Activated CD4-positive, CD25-positive, alpha-beta regulatory T cell treated with anti-CD3 and anti-CD28 coated beads, Interleukin-2, amount 50 U/mL, for 24 hours (primary cell): ENCODE measurements around the gene PNMA3.
"Not testable (repeated sequence)": the region's sequence is repeated elsewhere in the genome, so short reads cannot be mapped to it uniquely, and the experiment has no call there.

ENCODE experiments used
- ATAC-seq, 2 donors: fragments of 150-1000 bp; cut with Tn5 transposase; one replicate each; pipeline ENCODE4 v1.10.0; 2021; ENCODE audit warnings: mild to moderate bottlenecking in 1 of 2, moderate library complexity in 1 of 2

PNMA3 gene

DNA sequence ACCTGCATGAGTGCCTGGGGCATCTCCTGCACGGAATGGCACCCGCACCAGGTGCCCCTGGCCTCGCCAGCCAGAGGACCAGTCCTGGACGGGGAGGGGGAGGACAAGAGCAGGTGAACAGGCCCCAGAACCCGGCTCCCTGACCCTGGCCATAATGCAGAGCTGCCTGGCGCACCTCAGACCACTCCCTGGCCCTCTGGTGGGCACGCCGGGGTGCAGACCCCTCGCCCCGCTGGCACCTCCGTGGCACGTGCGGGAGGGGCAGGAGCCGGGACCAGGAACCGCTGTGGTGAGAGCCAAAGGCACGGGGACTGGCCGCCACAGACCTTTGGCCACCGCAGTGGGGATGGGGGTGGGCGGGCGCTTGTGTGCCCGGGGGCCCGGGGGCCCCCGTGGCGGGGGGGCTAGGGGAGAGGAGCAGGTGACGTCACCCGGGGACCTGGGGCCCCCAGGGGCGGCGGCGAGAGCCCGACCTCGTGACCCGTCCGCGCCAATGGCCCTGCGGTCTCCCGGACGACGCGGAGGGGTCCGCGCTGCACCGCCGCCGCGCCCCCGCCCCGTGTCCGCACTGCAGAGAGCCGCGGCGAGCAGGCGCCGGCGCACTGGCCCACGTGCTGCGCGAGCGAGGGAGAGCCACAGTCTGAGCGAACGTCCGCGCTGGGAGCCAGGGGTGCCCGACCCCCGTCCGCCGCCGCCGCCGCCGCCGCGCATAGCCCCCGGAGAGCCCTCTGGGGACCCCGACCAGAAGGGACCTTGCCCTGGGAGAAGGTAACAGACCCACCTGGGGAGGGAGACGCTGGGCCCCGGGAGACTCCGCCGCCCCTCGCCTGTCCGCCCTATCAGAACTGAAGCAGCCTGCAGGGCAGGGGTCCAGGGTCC is at the start of gene PNMA3:
Gene PNMA3 (plus strand): TSS at position 600 of the 879 bp plus-strand sequence. CDS start 586 bp downstream, outside the sequence.
- ATAC-seq: no peak

DNA sequence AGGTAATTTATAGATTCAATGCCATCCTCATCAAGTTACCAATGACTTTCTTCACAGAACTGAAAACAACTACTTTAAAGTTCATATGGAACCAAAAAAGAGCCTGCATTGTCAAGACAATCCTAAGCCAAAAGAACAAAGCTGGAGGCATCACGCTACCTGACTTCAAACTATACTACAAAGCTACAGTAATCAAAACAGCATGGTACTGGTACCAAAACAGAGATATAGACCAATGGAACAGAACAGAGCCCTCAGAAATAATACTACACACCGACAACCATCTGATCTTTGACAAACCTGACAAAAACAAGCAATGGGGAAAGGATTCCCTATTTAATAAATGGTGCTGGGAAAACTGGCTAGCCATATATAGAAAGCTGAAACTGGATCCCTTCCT is 39.1 kb upstream of the PNMA3 start:
- ATAC-seq: not testable (repeated sequence)

GRCh38 chrX:153019166-153019565 is 37.1 kb upstream of the PNMA3 start:
- no peak for ATAC-seq

GRCh38 chrX:153026501-153026900 is 29.8 kb upstream of the PNMA3 start:
- not testable (repeated sequence) for ATAC-seq

- not testable (repeated sequence) for ATAC-seq
Measured at GRCh38 chrX:153028487-153028886, 27.8 kb upstream of the PNMA3 start.

GRCh38 chrX:153029162-153029561 is 27.1 kb upstream of the PNMA3 start:
- no peak for ATAC-seq

DNA sequence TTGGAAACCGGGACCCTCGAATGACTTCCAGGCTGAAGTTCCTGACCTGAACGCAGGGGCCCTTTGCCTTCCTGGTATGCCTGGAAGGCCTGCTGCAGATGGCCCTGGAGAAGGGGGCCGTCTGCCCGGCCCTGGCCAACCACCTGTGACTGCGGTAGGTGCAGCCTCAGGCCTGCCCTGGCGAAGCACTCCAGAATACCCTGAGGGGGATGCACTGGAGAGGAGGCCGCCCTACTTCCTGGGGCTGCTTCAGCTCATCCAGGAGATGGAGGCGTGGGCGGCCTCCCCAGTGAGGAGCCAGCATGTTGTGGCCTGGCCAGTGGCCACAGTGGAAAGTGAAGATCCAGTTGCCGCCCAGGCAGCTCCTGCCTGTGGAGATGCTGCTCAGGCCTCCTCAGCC is 26.4 kb upstream of the PNMA3 start:
- no peak for ATAC-seq

DNA sequence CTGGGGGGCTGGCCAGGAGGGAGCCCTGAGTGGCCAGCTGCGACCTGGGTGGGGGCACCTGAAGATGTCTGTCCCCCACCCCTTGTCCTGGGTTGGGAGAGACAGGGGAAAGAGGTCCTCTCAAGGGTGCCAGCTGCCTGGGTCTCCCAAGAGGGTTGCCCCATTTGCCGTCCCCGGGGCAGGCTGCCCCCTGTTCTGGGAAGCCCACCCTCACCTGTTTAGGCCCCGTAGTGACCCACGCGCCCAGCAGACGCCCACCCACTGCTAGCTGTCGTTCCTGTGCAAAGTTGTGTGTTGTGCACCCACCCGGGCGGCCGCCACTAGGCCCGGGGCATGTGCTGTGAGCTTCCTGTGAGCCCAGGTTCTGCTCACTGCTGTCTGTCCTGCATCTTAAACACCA is 25.5 kb upstream of the PNMA3 start:
- ATAC-seq: no peak

DNA sequence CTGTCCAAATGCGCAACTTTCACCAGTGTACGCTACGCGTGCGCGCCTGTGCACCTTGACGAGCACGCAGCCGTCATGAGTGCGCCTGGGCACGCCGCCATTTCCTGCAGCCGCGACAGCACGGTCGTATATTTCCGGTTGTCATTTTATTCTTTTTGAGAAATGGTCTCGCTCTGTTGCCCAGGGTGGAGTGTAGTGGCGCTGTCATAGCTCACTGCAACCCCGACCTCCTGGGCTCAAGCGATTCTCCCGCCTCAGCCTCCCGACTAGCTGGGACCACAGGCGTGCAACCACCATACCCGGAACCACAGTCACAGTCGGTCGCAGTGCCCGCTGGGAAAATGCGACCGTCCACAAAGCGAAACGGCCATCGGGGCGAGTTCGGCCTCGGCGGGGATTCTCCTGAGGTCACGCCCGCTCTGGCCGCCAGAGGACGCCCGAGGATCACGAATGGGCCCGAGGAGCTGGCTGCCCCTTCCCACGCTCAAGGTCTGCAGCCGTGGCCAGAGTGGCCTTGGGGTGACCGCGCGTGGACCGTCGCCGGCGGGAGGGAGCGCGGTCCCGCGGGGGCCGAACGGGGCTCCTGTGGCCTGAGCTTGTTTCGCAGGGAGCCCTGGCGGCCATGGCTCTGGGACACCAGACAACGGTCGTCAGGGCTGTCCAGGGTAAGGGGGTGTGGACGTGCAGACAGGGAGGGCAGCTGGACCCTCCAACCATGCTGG is 23.7 kb upstream of the PNMA3 start:
- peak; percentile 75 to 78 for ATAC-seq

DNA sequence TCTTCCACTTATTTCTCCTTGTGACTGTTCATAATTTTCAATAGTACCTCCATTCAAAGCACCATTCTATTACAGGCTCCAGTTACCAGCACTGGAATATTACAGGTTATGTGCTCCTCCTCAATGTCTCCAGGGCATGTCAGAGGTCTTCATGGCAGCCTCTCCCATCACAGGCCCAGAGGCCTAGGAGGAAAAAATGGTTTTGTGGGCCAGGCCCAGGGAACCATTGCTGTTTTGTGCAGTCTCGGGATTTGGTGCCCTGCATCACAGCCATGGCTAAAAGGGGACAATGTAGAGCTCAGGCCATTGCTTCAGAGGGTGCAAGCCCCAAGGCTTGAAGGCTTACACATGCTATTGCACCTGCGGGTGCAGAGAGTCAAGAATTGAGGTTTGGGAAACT is 7.2 kb upstream of the PNMA3 start:
- no peak for ATAC-seq

DNA sequence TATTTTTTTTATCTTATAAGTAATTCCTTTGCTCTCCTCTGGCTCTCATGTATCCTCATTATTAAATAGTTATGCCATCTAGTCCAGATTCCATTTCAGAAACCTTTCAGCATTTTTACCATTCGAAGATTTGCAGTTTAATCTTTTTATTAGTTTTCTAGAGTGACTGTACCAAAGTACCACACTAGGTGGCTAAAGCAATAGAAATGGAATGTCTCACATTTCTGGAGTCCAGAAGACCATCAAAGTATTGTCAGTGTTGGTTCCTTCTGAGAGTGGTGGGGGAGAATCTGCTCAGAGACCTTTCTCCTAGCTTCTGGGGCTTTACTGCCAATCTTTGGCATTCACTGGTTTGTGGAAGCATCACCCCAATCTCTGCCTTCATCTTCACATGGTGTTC is 3.7 kb upstream of the PNMA3 start:
- no peak for ATAC-seq

DNA sequence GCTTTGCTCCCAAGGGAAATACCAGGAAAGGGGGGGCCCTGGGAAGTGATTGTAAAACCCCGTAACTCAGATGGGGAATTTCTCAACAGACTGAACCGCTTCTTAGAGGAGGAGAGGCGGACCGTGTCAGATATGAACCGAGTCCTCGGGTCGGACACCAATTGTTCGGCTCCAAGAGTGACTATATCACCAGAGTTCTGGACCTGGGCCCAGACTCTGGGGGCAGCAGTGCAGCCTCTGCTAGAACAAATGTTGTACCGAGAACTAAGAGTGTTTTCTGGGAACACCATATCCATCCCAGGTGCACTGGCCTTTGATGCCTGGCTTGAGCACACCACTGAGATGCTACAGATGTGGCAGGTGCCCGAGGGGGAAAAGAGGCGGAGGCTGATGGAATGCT is 1.0 kb downstream of the PNMA3 start:
- no peak for ATAC-seq

- ATAC-seq: no peak
Measured at GRCh38 chrX:153059191-153060094, 3.2 kb downstream of the PNMA3 start.

DNA sequence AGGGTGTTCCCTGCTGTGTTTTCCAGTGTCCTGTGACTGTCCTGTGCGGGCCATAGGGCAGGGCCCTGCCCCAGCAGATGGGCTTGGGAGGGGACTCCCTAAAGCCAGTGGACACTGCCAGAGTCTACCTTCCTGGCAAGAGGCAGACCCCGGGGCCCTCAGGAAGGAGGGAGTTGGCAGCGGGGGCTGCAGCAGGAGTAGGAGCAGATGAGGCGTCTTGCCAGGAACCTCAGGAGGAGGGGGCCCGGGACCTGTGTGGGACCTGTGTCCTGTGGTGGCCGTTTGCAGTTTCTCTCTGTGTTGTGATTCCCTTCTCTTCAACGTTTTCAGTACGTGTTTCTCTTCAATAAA is 3.8 kb downstream of the PNMA3 start:
- no peak for ATAC-seq

- ATAC-seq: peak; percentile 67 to 94
Measured at GRCh38 chrX:153061732-153062131, 5.5 kb downstream of the PNMA3 start.

DNA sequence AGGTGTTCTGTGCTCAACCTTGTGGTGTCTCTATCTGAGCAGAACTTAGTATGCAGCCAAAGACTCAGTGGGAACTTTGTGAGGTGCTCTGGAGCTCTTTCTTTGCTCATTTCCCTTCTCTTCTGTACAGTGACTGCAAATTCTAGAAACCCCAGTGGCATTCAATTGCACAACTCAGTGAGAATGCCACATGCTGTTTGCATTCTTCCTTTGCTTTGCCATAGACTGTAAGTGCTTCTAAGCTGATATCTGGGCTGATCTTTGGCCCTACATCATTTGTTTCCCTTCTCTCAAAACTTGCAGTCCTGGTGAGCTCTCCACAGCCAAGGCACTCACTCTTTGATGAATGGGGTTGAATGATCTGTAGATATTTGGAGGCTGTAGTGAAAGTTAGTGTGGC is 7.0 kb downstream of the PNMA3 start:
- ATAC-seq: no peak

- ATAC-seq: no peak
Measured at GRCh38 chrX:153064061-153064460, 7.8 kb downstream of the PNMA3 start.

DNA sequence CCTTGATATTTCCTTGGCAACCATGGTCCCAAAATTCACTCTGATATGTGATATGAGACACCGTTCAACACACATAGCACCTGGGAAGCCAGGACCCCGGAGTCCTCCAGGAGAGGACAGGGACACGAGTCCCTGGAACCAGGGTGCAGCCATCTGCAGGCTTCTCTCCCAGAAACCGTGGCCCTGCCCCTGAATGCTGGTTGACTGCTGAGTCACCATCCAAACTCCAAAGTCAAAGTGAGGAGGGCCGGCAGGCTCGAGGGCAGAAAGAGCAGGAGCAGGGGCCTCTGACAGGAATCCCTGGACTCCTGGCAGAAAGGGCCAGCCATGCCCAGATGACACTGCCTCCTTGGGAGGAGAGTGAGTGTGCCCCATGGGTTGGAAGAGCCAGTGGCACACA is 9.1 kb downstream of the PNMA3 start:
- ATAC-seq: no peak

DNA sequence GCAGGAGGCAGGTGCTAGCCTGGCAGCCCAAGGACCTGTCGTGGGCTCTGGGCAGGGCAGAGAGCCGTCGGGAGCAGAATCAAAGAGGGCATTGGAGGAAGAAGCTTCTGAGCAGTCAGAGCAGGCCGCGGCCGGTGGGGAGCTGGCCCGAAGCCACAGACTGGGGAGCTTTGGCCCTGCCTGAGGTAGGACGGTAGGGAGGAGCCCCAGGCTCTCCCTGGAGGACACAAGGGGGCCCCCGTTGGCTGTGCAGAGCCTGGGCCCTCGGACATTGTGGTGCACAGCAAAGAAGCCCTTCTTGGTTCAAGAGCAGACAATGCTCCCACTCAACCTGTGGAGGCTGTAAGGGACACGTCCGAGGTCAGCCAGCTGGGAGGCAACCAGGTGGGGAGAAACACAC is 10.1 kb downstream of the PNMA3 start:
- not testable (repeated sequence) for ATAC-seq

- peak; percentile 78 to 90 for ATAC-seq
Measured at GRCh38 chrX:153071909-153072583, 15.8 kb downstream of the PNMA3 start, which contains the start of gene PNMA6A. Gene PNMA6A (plus strand): TSS chrX:153072454. CDS start chrX:153073063, 609 bp downstream.

GRCh38 chrX:153073331-153073730 is 17.1 kb downstream of the PNMA3 start:
- not testable (repeated sequence) for ATAC-seq

DNA sequence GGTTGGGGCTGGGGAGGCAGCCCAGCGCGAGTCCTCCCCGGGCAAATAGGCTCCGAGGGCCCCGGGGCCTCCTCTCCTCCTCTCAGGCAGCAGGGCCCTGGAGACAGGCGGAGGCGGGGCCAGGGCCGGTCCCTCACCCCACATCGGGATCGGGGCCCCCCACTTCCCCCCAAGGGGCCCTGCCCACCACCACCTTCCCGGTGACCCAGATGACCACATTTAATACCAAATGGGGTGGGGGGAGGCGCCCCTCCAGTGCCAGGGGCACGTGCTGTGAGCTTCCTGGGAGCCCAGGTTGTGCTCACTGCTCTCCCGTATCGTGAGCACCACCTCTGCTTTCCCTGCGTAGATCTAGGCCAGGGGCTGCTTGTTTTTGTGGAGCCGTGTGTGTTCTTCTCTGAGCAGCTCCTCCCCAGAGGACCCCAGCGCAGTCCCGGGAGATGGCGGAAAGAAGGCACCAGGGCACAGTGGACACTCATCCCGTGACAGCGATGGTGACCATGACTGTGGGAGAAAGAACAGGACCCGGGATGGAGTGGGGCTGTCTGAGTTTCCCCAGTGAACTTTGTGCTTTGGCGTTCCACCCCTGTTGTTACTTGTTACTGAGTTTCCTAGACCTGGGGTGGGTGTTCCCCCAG is 18.1 kb downstream of the PNMA3 start:
- no peak for ATAC-seq
